MM.1S (cell line): ENCODE measurements around the gene DDX24.

Source experiments
- CTCF ChIP-seq: fragments of 300-600 bp; sonication (generic); IDR thresholded peaks from 2 replicates; pipeline ENCODE4 v1.5.1; 2016; ENCODE audit warnings: antibody characterized with exemption, low read length, mixed read lengths
- EZH2 ChIP-seq: fragments of 300-600 bp; sonication (generic); optimal IDR thresholded peaks from 2 replicates; pipeline ENCODE3; 2017; ENCODE audit warnings: low read depth, mild to moderate bottlenecking, antibody characterized with exemption, low read length, mixed read lengths
- EZH2phosphoT487 ChIP-seq: fragments of 300-600 bp; sonication (generic); IDR thresholded peaks from 2 replicates; pipeline ENCODE4 v1.6.1; 2018; ENCODE audit warnings: antibody characterized with exemption, low read length

GRCh38 chr14:94015223-94015622 lies 65.8 kb downstream of the DDX24 start:
- TF ChIP-seq CTCF (0 out of 2 replicates have a peak, but pooled peaks have one; percentile 7), EZH2 (no peak), EZH2phosphoT487 (no peak)
